Mesangial cell (primary cell): ENCODE data around the gene SLC9A6. TPM values are rescaled to one million over a fixed set of nuclear protein-coding genes. Genes with fewer than 3 reads are reported as not detected.

Experiments used
- total RNA-seq: library from RNA; depleted of rRNA; stranded (reverse); fragments of >200 nt; gene quantifications from 2 replicates; pipeline ENCODE4 v1.2.3, GENCODE V29; 2015

SLC9A6 gene
- 7.7 and 9.8 TPM in 2 replicates for total RNA-seq

DNA sequence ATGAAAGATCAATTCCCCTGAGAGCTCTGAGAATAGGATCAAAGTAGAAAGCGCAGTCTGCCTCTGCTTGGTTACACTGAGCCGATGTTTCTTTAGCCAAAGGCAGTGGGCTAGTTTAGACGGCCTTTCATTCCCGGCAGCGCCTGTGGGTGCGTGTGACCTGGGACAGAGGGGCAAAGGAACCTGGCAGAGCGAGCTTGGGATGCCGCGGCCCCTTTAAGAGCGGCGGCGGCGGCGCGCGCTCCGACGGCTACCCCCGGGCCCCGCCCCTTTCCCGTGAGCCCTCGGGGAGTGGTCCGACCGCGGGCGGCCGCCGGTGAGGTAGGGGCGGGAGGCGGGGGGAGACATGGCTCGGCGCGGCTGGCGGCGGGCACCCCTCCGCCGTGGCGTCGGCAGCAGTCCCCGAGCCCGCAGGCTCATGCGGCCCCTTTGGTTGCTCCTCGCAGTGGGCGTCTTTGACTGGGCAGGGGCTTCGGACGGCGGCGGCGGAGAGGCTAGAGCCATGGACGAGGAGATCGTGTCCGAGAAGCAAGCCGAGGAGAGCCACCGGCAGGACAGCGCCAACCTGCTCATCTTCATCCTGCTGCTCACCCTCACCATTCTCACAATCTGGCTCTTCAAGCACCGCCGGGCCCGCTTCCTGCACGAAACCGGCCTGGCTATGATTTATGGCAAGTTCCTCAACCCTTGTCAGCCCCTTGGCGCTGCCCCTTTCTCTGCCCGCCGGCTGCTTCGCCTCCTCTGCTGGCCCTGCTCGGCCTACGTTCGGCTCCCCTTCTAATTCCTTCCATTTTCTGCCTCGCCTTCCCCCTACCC is at the start of gene SLC9A6:
Gene SLC9A6 (plus strand): TSS at position 279 of the 816 bp plus-strand sequence. CDS start 224 bp downstream, at position 503.

DNA sequence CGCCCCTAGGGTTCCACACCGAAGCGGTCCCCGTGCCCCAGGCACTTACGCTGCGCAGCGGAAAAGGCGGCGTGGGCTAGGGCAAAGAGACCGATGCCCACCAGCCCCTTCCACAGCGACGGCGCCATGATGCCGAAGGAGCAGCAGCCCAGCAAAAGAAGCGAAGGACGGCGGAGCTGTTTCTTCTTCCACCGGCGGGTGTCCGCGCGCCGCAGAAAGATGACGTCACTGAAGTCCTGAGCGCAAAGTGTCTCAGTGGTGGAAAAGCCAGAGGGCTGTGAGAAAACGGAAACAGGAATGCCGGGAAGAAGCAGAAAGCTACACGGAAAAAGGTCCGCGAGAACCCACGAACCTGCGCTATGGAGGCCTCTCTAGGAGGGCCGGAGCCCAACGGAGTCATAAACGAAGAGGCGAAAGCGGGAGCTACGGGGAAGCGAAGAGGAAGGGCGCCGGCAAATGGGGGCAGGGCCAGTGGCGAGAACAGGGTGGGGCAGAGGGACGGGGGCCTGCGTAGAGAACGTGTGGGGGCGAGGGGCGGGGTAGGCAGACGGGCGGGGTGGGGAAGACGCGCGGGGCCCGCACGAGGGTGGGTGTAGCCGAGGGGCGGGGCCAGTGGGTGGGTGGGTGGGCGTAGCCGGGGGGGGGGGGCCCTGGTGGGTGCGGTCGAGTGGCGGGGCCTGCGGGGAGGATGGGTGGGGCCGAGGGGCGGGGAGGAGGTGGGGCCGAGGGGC is 11.5 kb upstream of the SLC9A6 start, which contains the start of gene MMGT1:
Gene MMGT1 (minus strand): TSS at position 441 of the 731 bp plus-strand sequence. CDS start 313 bp downstream, at position 128.

Other genes with a start within 250 kb of the SLC9A6 start
- not detected in 2 replicates for gene CT45A3, start 217.2 kb upstream of the SLC9A6 start, total RNA-seq
- gene CT45A5, start 199.9 kb upstream of the SLC9A6 start, total RNA-seq: not detected in 2 replicates
- not detected in 2 replicates for gene CT45A6, start 182.6 kb upstream of the SLC9A6 start, total RNA-seq
- gene CT45A2, start 165.4 kb upstream of the SLC9A6 start, total RNA-seq: not detected in 2 replicates
- gene CT45A7, start 148.2 kb upstream of the SLC9A6 start, total RNA-seq: not detected in 2 replicates
- not detected in 2 replicates for gene CT45A8, start 130.9 kb upstream of the SLC9A6 start, total RNA-seq
- not detected in 2 replicates for gene CT45A9, start 113.6 kb upstream of the SLC9A6 start, total RNA-seq
- gene CT45A10, start 92.0 kb upstream of the SLC9A6 start, total RNA-seq: not detected in 2 replicates
- gene SAGE1, start 91.7 kb upstream of the SLC9A6 start, total RNA-seq: not detected in 2 replicates
- 14.5 and 15.7 TPM in 2 replicates for gene MMGT1, start 11.4 kb upstream of the SLC9A6 start, total RNA-seq
- 42.9 and 55.3 TPM in 2 replicates for gene FHL1, start 162.1 kb downstream of the SLC9A6 start, total RNA-seq